Hepatocyte (in vitro differentiated cells): ENCODE measurements around the gene AXIN1.

Experiments
- EZH2phosphoT487 ChIP-seq: fragments of 200-600 bp; sonication (generic); IDR thresholded peaks from one replicate; pipeline ENCODE4 v1.6.1; 2018; ENCODE audit warnings: antibody characterized with exemption, mild to moderate bottlenecking, low read depth, moderate library complexity; ENCODE audit not compliant: unreplicated experiment, severe bottlenecking
- TF ChIP-seq, protein P1 (sequence below): fragments of 200-600 bp; sonication (generic); IDR thresholded peaks from 2 replicates; pipeline ENCODE4 v1.5.1; 2016; ENCODE audit warnings: antibody characterized with exemption, mild to moderate bottlenecking; ENCODE audit not compliant: poor library complexity

DNA sequence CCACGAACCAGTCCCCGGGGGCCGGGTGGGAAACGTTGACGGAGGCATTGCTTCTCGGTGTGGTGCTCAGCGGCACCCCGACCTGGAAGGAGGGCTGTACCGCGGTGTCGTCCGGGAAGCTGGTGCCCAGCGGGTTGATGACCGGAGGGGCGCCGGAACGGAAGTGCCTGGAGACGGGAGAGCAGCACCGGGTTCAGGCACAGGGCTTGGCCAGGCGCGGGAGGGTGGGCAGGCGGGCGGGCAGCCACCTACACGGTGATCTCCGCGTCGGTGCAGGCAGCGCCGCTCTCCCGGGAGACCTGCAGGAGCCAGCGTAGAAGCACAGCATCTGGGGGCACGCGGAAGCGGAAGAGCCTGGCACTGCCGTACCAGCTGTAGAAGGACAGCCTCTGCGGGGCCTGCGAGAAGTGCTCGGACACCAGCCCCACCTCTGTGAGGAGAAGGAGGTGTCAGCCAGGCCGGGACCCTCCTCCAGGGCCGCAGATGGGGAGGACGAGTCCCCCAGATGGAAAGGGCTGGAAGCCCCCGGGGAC, 25.0 kb upstream of the AXIN1 start:
- TF ChIP-seq, protein P1, sequence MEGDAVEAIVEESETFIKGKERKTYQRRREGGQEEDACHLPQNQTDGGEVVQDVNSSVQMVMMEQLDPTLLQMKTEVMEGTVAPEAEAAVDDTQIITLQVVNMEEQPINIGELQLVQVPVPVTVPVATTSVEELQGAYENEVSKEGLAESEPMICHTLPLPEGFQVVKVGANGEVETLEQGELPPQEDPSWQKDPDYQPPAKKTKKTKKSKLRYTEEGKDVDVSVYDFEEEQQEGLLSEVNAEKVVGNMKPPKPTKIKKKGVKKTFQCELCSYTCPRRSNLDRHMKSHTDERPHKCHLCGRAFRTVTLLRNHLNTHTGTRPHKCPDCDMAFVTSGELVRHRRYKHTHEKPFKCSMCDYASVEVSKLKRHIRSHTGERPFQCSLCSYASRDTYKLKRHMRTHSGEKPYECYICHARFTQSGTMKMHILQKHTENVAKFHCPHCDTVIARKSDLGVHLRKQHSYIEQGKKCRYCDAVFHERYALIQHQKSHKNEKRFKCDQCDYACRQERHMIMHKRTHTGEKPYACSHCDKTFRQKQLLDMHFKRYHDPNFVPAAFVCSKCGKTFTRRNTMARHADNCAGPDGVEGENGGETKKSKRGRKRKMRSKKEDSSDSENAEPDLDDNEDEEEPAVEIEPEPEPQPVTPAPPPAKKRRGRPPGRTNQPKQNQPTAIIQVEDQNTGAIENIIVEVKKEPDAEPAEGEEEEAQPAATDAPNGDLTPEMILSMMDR = no peak
- TF ChIP-seq EZH2phosphoT487 = no peak
